Measurements from ENCODE around the gene ZNF584. TPM values are rescaled to one million over a fixed set of nuclear protein-coding genes. Genes with fewer than 3 reads are reported as not detected.

The ZNF584 gene
- total RNA-seq, 3 donors from 2014 or later (not counting 1 experiment from before 2014, with no cell fraction given) = 1.6 to 3.9 (median 2.8) TPM

GRCh38 chr19:58385891-58386575, 22.4 kb upstream of the ZNF584 start:
- Mint-ChIP-seq H3K27ac (peak overlapping the region; percentile 98), H3K9me3 (no peaks in the 10 kb centered on the region), H3K27me3 (ENCODE audit: low read depth in 2 of 2) (no peaks in the 10 kb centered on the region), H3K36me3 (no peaks in the 10 kb centered on the region), H3K4me1 (peaks cover 19 to 46% of the 10 kb centered on the region in 2 donors), H3K4me3 (peak overlapping the region; percentile 97)
- H3K4me1 ChIP-seq (ENCODE audit: control insufficient read depth, insufficient read depth, low read length) = peaks cover 41% of the 10 kb centered on the region
- no peak for TF ChIP-seq CTCF (IDR thresholded peaks at IDR 0.05)
- peak overlapping the region; percentile 55 for H3K4me3 ChIP-seq (ENCODE audit: low read length)
- peaks cover 12% of the 10 kb centered on the region for H3K36me3 ChIP-seq (ENCODE audit: control insufficient read depth, insufficient read depth, low read length)
- H3K9me3 ChIP-seq (ENCODE audit: control insufficient read depth, insufficient read depth, low read length) = no peaks in the 10 kb centered on the region
- no peaks in the 10 kb centered on the region for H3K27me3 ChIP-seq (ENCODE audit: control insufficient read depth, insufficient read depth, low read length)
- WGBS (ENCODE audit: insufficient coverage) = 14% methylated on average over 35 of the region's 36 CpGs
- peak overlapping the region; percentile 96 for H3K27ac ChIP-seq (ENCODE audit: low read length)
- DNase-seq = peak in 1 of 2 donors; percentile 50
- intact Hi-C loops (cut with micrococcal nuclease) = loop anchor here (2.0 to 10.0 kb wide), 2 partner anchors 15 to 201 kb away; partner anchors contain the start of gene ZNF274
- peak in 1 of 3 donors; percentile 1 for ATAC-seq

GRCh38 chr19:58386576-58387337, 21.7 kb upstream of the ZNF584 start, which contains the start of gene RPS5:
TSS of gene RPS5 (plus strand) at chr19:58387269. CDS start at chr19:58388138, 869 bp downstream.
- no peaks in the 10 kb centered on the region for H3K9me3 Mint-ChIP-seq
- no peaks in the 10 kb centered on the region for H3K36me3 Mint-ChIP-seq
- Histone ChIP-seq H3K27ac (ENCODE audit: low read length) (peak within 1 kb of the TSS; percentile 96), H3K4me3 (ENCODE audit: low read length) (peak within 1 kb of the TSS; percentile 55), H3K27me3 (ENCODE audit: control insufficient read depth, insufficient read depth, low read length) (no peaks in the 10 kb centered on the region), H3K36me3 (ENCODE audit: control insufficient read depth, insufficient read depth, low read length) (peaks cover 12% of the 10 kb centered on the region), H3K4me1 (ENCODE audit: control insufficient read depth, insufficient read depth, low read length) (peaks cover 36% of the 10 kb centered on the region), H3K9me3 (ENCODE audit: control insufficient read depth, insufficient read depth, low read length) (no peaks in the 10 kb centered on the region)
- H3K27ac Mint-ChIP-seq = peak within 1 kb of the TSS; percentile 98
- WGBS (ENCODE audit: insufficient coverage) = 0% methylated on average over 64 of the region's 64 CpGs
- H3K27me3 Mint-ChIP-seq (ENCODE audit: low read depth in 2 of 2) = no peaks in the 10 kb centered on the region
- peaks cover 19 to 42% of the 10 kb centered on the region in 2 donors for H3K4me1 Mint-ChIP-seq
- ATAC-seq (peak; percentile 85 to 96 (median 90)), DNase-seq (peak; percentile 89 to 100)
- peak within 1 kb of the TSS; percentile 97 for H3K4me3 Mint-ChIP-seq
- TF ChIP-seq CTCF (IDR thresholded peaks at IDR 0.05) = no peak
- intact Hi-C loops (cut with micrococcal nuclease) = loop anchor here (1.0 to 10.0 kb wide), 3 partner anchors 14 to 202 kb away; partner anchors contain the start of genes ZNF132 and ZNF274

DNA sequence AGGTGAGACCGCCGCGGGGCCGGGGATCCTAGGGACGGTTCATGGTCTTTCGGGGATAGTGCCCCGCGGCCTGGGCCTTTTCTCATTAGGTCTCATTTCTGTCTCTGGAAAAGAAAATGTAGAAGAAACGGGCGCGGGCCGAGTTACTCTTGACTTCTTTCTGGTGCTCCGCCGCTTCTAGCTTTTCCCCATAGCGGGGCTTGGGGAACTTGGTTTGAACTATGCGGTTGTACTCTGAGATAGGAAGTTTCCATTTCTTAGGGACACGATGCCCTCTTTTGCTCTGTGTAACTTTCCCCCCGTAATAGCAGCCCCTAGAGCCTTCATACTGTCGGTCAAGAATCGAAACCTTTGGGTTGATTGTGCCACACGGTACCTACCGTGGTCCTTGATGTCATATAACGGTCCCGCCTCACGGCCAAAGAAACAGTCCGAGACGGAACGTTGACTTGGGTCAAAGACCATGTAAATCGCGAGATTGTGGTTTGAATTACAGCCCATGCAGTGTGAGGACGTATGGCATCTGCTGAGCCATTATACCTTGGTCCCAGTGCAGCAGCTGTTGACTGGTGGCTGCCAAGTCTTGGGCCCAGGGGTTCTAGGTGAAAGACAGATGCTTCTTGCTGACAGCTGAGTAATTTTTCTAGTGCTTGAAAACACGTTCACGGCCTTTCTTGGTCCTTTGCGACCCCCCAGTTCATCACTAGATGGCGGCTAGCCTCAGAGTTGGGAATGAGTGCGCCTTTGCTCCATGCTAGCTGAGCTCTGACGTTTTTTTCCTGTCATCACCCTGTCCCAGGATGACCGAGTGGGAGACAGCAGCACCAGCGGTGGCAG, 20.9 kb upstream of the ZNF584 start:
- intact Hi-C loops (cut with micrococcal nuclease) = loop anchor here (1.0 to 10.0 kb wide), 3 partner anchors 13 to 203 kb away; partner anchors contain the start of genes ZNF132 and ZNF274
- WGBS (ENCODE audit: insufficient coverage) = 9% methylated on average over 39 of the region's 39 CpGs
- peak overlapping the region; percentile 96 for H3K27ac ChIP-seq (ENCODE audit: low read length)
- H3K4me1 ChIP-seq (ENCODE audit: control insufficient read depth, insufficient read depth, low read length) = peaks cover 30% of the 10 kb centered on the region
- peaks cover 14 to 37% of the 10 kb centered on the region in 2 donors for H3K4me1 Mint-ChIP-seq
- ATAC-seq (peak in 1 of 3 donors; percentile 5), DNase-seq (no peak)
- no peaks in the 10 kb centered on the region for H3K9me3 ChIP-seq (ENCODE audit: control insufficient read depth, insufficient read depth, low read length)
- peak overlapping the region; percentile 55 for H3K4me3 ChIP-seq (ENCODE audit: low read length)
- H3K27ac Mint-ChIP-seq = peak overlapping the region; percentile 98
- H3K9me3 Mint-ChIP-seq = no peaks in the 10 kb centered on the region
- H3K36me3 ChIP-seq (ENCODE audit: control insufficient read depth, insufficient read depth, low read length) = peaks cover 12% of the 10 kb centered on the region
- H3K4me3 Mint-ChIP-seq = peak overlapping the region; percentile 97
- no peaks in the 10 kb centered on the region for H3K27me3 Mint-ChIP-seq (ENCODE audit: low read depth in 2 of 2)
- H3K27me3 ChIP-seq (ENCODE audit: control insufficient read depth, insufficient read depth, low read length) = no peaks in the 10 kb centered on the region
- TF ChIP-seq CTCF (IDR thresholded peaks at IDR 0.05) = no peak
- H3K36me3 Mint-ChIP-seq = no peaks in the 10 kb centered on the region

All from natural killer cell (primary cell).